Prostate gland (tissue), 2 donors: ENCODE measurements around the gene HRCT1.

Experiments
- POLR2A ChIP-seq: fragments of 450-650 bp; IDR thresholded peaks from one replicate; pipeline ENCODE4 v1.6.1; 2016; ENCODE audit warnings: antibody characterized with exemption, mild to moderate bottlenecking
- POLR2AphosphoS5 ChIP-seq: sonication (generic); formaldehyde crosslinking; IDR thresholded peaks from one replicate; pipeline ENCODE4 v1.6.1; 2017; ENCODE audit warnings: antibody characterized with exemption
- TF ChIP-seq, protein P1 (sequence below), 4 experiments: fragments of 200-600 bp in 2 of 4; fragments of 450-650 bp in 2 of 4; sonication (generic) in 2 of 4; IDR thresholded peaks; 1 replicate in 3 of 4; 2 replicates in 1 of 4; pipeline ENCODE4 v1.5.1; 2016 to 2019; ENCODE audit warnings: antibody characterized with exemption in 4 of 4, mild to moderate bottlenecking in 2 of 4, moderate library complexity in 2 of 4

DNA sequence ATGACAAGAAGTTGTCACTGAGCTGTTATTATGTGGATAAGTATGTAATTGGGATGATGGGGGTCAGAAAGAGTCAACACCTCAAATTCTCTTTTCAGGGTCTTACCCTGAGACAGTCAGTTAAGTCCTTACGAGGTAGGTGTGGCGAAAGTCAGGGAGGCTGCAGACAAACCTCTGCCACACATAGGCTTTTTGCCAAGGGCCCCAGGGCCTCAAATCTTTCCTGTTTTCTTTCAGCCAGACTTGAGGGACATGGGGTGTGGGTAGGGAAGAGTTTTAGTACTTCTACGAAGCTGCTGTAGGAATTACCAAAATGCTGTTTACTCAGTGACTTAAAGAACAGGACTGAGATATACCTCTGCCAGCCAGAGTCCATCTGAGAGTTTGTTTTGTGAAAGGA, 38.2 kb downstream of the HRCT1 start:
- TF ChIP-seq POLR2A (no peak), POLR2AphosphoS5 (no peak)
- TF ChIP-seq, protein P1, sequence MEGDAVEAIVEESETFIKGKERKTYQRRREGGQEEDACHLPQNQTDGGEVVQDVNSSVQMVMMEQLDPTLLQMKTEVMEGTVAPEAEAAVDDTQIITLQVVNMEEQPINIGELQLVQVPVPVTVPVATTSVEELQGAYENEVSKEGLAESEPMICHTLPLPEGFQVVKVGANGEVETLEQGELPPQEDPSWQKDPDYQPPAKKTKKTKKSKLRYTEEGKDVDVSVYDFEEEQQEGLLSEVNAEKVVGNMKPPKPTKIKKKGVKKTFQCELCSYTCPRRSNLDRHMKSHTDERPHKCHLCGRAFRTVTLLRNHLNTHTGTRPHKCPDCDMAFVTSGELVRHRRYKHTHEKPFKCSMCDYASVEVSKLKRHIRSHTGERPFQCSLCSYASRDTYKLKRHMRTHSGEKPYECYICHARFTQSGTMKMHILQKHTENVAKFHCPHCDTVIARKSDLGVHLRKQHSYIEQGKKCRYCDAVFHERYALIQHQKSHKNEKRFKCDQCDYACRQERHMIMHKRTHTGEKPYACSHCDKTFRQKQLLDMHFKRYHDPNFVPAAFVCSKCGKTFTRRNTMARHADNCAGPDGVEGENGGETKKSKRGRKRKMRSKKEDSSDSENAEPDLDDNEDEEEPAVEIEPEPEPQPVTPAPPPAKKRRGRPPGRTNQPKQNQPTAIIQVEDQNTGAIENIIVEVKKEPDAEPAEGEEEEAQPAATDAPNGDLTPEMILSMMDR (IDR thresholded peaks at IDR 0.05): no peak
